Muscle layer of colon (tissue), 2 donors: Measurements from ENCODE around the gene TNS3.

ENCODE experiments used
- H3K27ac ChIP-seq: one replicate; pipeline ENCODE4 v1.7.0; 2013; ENCODE audit warnings: low read depth, mild to moderate bottlenecking, low read length, moderate library complexity
- H3K27me3 ChIP-seq, 2 donors: one replicate each; pipeline ENCODE4 v1.7.0; 2013; ENCODE audit warnings: low read length in 2 of 2, mild to moderate bottlenecking in 2 of 2; ENCODE audit not compliant: insufficient read depth in 2 of 2, control insufficient read depth in 1 of 2
- H3K36me3 ChIP-seq: one replicate; pipeline ENCODE4 v1.7.0; 2013; ENCODE audit warnings: mild to moderate bottlenecking, low read length; ENCODE audit not compliant: insufficient read depth
- H3K4me1 ChIP-seq: one replicate; pipeline ENCODE4 v1.7.0; 2013; ENCODE audit warnings: mild to moderate bottlenecking, low read length; ENCODE audit not compliant: insufficient read depth
- H3K4me3 ChIP-seq, 2 donors: one replicate each; pipeline ENCODE4 v1.7.0; 2013; ENCODE audit warnings: low read length in 2 of 2, low read depth in 1 of 2, mild to moderate bottlenecking in 1 of 2, moderate library complexity in 1 of 2
- H3K9ac ChIP-seq: one replicate; pipeline ENCODE4 v1.7.0; 2013; ENCODE audit warnings: low read length
- H3K9me3 ChIP-seq: one replicate; pipeline ENCODE4 v1.7.0; 2013; ENCODE audit warnings: mild to moderate bottlenecking, low read length
- donor health status: abdominal sarcoma.
- donor health status: Adenocarcinoma of cecum.

The TNS3 gene

GRCh38 chr7:47288060-47288459 is 293.9 kb downstream of the TNS3 start:
- Histone ChIP-seq H3K27ac (no peak overlapping the region), H3K9ac (no peak overlapping the region), H3K4me3 (no peak overlapping the region), H3K4me1 (no peaks in the 10 kb centered on the region), H3K27me3 (no peaks in the 10 kb centered on the region), H3K36me3 (peaks cover 40% of the 10 kb centered on the region), H3K9me3 (no peaks in the 10 kb centered on the region)

GRCh38 chr7:47285860-47286491 is 295.9 kb downstream of the TNS3 start:
- H3K9me3 ChIP-seq: no peaks in the 10 kb centered on the region
- H3K27me3 ChIP-seq: no peaks in the 10 kb centered on the region
- no peak overlapping the region for H3K9ac ChIP-seq
- peaks cover 46% of the 10 kb centered on the region for H3K36me3 ChIP-seq
- no peak overlapping the region for H3K27ac ChIP-seq
- H3K4me1 ChIP-seq: no peaks in the 10 kb centered on the region
- H3K4me3 ChIP-seq: no peak overlapping the region

GRCh38 chr7:47284691-47285635 is 296.9 kb downstream of the TNS3 start:
- Histone ChIP-seq H3K9me3 (no peaks in the 10 kb centered on the region), H3K36me3 (peaks cover 42% of the 10 kb centered on the region), H3K9ac (no peak overlapping the region), H3K27ac (no peak overlapping the region), H3K4me1 (no peaks in the 10 kb centered on the region), H3K4me3 (no peak overlapping the region), H3K27me3 (no peaks in the 10 kb centered on the region)

- H3K27ac ChIP-seq: no peak overlapping the region
- H3K27me3 ChIP-seq: no peaks in the 10 kb centered on the region
- peaks cover 48% of the 10 kb centered on the region for H3K36me3 ChIP-seq
- no peak overlapping the region for H3K4me3 ChIP-seq
- H3K9me3 ChIP-seq: no peaks in the 10 kb centered on the region
- no peak overlapping the region for H3K9ac ChIP-seq
- no peaks in the 10 kb centered on the region for H3K4me1 ChIP-seq
Measured at GRCh38 chr7:47283497-47284131, 298.3 kb downstream of the TNS3 start.

- Histone ChIP-seq H3K36me3 (peaks cover 53% of the 10 kb centered on the region), H3K4me1 (no peaks in the 10 kb centered on the region), H3K27me3 (no peaks in the 10 kb centered on the region), H3K9me3 (no peaks in the 10 kb centered on the region), H3K27ac (no peak overlapping the region), H3K9ac (no peak overlapping the region), H3K4me3 (no peak overlapping the region)
Measured at GRCh38 chr7:47282790-47283496, 299.0 kb downstream of the TNS3 start.

GRCh38 chr7:47281966-47282643 is 299.8 kb downstream of the TNS3 start:
- H3K9ac ChIP-seq: no peak overlapping the region
- peaks cover 54% of the 10 kb centered on the region for H3K36me3 ChIP-seq
- H3K4me1 ChIP-seq: no peaks in the 10 kb centered on the region

GRCh38 chr7:47281161-47281560 is 300.8 kb downstream of the TNS3 start:
- H3K4me3 ChIP-seq: no peak overlapping the region
- H3K4me1 ChIP-seq: no peaks in the 10 kb centered on the region
- H3K27ac ChIP-seq: no peak overlapping the region
- no peak overlapping the region for H3K9ac ChIP-seq
- peaks cover 59% of the 10 kb centered on the region for H3K36me3 ChIP-seq
- H3K9me3 ChIP-seq: no peaks in the 10 kb centered on the region
- H3K27me3 ChIP-seq: no peaks in the 10 kb centered on the region

More at GRCh38 chr7:47281966-47282643, 299.8 kb downstream of the TNS3 start:
- H3K9me3 ChIP-seq: no peaks in the 10 kb centered on the region
- H3K4me3 ChIP-seq: no peak overlapping the region
- no peaks in the 10 kb centered on the region for H3K27me3 ChIP-seq
- no peak overlapping the region for H3K27ac ChIP-seq

- H3K27me3 ChIP-seq: no peaks in the 10 kb centered on the region
- no peak overlapping the region for H3K27ac ChIP-seq
- no peak overlapping the region for H3K4me3 ChIP-seq
- H3K9me3 ChIP-seq: no peaks in the 10 kb centered on the region
- H3K4me1 ChIP-seq: no peaks in the 10 kb centered on the region
- H3K36me3 ChIP-seq: peaks cover 60% of the 10 kb centered on the region
- no peak overlapping the region for H3K9ac ChIP-seq
Measured at GRCh38 chr7:47280114-47280513, 301.8 kb downstream of the TNS3 start.

- Histone ChIP-seq H3K27me3 (no peaks in the 10 kb centered on the region), H3K27ac (no peak overlapping the region), H3K36me3 (peaks cover 44% of the 10 kb centered on the region), H3K9ac (no peak overlapping the region), H3K4me3 (no peak overlapping the region), H3K9me3 (no peaks in the 10 kb centered on the region), H3K4me1 (no peaks in the 10 kb centered on the region)
Measured at GRCh38 chr7:47278043-47278442, 303.9 kb downstream of the TNS3 start.

- no peaks in the 10 kb centered on the region for H3K9me3 ChIP-seq
- H3K9ac ChIP-seq: no peak overlapping the region
- H3K27me3 ChIP-seq: no peaks in the 10 kb centered on the region
- H3K4me3 ChIP-seq: no peak overlapping the region
- no peak overlapping the region for H3K27ac ChIP-seq
- H3K36me3 ChIP-seq: peaks cover 38% of the 10 kb centered on the region
- no peaks in the 10 kb centered on the region for H3K4me1 ChIP-seq
Measured at GRCh38 chr7:47277321-47277781, 304.6 kb downstream of the TNS3 start.
